Right lobe of liver (tissue), 6 donors: ENCODE results near the gene COL5A1. TPM values are rescaled to one million over a fixed set of nuclear protein-coding genes. Genes with fewer than 3 reads are reported as not detected.
A peak's percentile ranks its signal among the peaks of the same experiment; 100 is the strongest.

ENCODE experiments used
- ATAC-seq, 4 donors: fragments of 200-7000 bp; cut with Tn5 transposase; one replicate each; pipeline ENCODE4 v1.9.1; 2020; ENCODE audit warnings: mild to moderate bottlenecking in 4 of 4, moderate library complexity in 4 of 4
- DNase-seq, 3 donors: peaks; one replicate each; pipeline ENCODE4 v3.0.0-alpha.2; 2020
- H3K27ac ChIP-seq, 3 donors: fragments of 200-600 bp; one replicate each; pipeline ENCODE4 v1.8.0; 2022
- H3K27me3 ChIP-seq, 2 donors: fragments of 200-600 bp; one replicate each; pipeline ENCODE4 v1.8.0; 2022
- H3K36me3 ChIP-seq, 4 donors: fragments of 200-600 bp; sonication (generic) in 1 of 4; one replicate each; pipeline versions ENCODE4 v1.5.1 to v1.8.0; 2017 to 2022; ENCODE audit warnings: control low read depth in 1 of 4
- H3K4me1 ChIP-seq, 4 donors: fragments of 200-600 bp; sonication (generic) in 1 of 4; one replicate each; pipeline versions ENCODE4 v1.5.1 to v1.8.0; 2017 to 2022; ENCODE audit warnings: control low read depth in 1 of 4
- H3K4me3 ChIP-seq, 3 donors: fragments of 200-600 bp; one replicate each; pipeline ENCODE4 v1.8.0; 2022
- H3K9me3 ChIP-seq, 4 donors: fragments of 200-600 bp; sonication (generic) in 1 of 4; one replicate each; pipeline versions ENCODE4 v1.5.1 to v1.8.0; 2017 to 2022; ENCODE audit warnings: control low read depth in 1 of 4
- CTCF ChIP-seq, 4 donors: fragments of 200-600 bp in 3 of 4; fragments of 450-650 bp in 1 of 4; IDR thresholded peaks; one replicate each; pipeline versions ENCODE4 v1.5.1 to v1.8.0; 2016 to 2022; ENCODE audit warnings: antibody characterized with exemption in 4 of 4, mild to moderate bottlenecking in 2 of 4
- POLR2A ChIP-seq: fragments of 450-650 bp; IDR thresholded peaks from one replicate; pipeline ENCODE4 v1.6.1; 2017; ENCODE audit warnings: antibody characterized with exemption, mild to moderate bottlenecking
- WGBS: methylation state at CpG from one replicate; pipeline ENCODE4 v1.1.6; 2018; ENCODE audit warnings: low coverage, low lambda C conversion rate; ENCODE audit not compliant: insufficient coverage; ENCODE audit errors: missing lambda C conversion rate; 5-methylcytosine and 5-hydroxymethylcytosine counted together
- intact Hi-C, 2 donors: fragments of 100-400 bp; cut with DNase I; formaldehyde crosslinking; loops; one replicate each; pipeline versions ENCODE4 v1.11.2 to v1.14.1; 2022
- total RNA-seq, 6 experiments: library from RNA; depleted of rRNA in 2 of 6; stranded (reverse); fragments of >200 nt in 2 of 6; fragmentation: NEBNext Ultra II Directional in 3 of 6; extraction: Animal tissue kit (Norgen Biotek cat#: 25700) in 3 of 6; gene quantifications; one replicate each; pipeline versions ENCODE4 v1.1.0 to v1.2.4, GENCODE V29; 2016 to 2023
- donor health status: DM: no; HTN: yes; CAD: no.
- donor health status: DM: no; HTN: no; CAD: no.
- donor health status: DM: no; HTN: no; CAD: no.
- donor health status: DM: no; HTN: yes; CAD: no.
- donor health status: DM: no; HTN: yes; CAD: no.

Gene COL5A1
- total RNA-seq, 6 experiments from 2014 or later: 1.5 to 17.0 (median 7.7) TPM

DNA sequence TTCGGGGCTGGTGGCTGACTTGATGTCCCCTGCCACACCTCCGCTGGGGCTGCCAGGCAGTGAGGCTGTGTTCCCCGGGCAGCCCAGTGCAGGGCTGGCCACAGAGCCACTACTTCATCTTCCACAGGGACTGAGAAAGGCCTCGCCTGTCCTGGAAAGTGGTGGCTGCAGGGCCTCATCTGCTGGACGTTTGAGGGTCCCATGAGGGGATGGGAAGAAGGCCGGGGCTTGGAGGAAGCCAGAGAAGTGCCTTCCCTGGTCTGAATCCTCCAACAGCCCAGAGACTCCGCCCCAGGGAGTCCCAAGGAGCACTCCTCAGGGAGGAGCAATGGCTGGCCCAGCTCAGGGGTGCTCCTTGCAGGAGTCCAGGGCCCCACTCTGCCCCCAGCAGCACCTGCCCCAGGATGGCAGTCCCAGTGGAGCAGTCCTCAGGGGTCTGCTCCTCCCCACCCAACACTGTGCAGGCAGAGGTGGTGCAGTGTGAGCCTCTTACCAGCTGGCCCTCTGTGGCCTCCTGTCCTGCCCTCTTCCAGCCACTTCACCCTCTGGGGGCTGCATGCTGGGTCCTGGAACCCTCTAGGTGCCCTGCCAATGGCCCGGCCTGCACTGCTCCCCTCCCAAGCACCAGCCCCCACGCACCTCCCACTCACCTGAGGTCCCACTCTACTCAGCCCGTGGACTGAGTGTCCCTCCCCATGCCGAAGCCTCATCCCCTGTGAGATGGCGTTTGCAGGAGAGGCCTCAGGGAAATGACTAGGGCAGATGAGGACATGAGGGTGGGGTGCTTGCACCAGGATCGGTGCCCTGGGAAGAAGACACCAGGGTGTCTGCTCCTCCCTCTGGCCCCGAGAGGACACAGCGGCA is 47.3 kb upstream of the COL5A1 start:
- H3K4me1 ChIP-seq: no peaks in the 10 kb centered on the region
- no peaks in the 10 kb centered on the region for H3K27me3 ChIP-seq

DNA sequence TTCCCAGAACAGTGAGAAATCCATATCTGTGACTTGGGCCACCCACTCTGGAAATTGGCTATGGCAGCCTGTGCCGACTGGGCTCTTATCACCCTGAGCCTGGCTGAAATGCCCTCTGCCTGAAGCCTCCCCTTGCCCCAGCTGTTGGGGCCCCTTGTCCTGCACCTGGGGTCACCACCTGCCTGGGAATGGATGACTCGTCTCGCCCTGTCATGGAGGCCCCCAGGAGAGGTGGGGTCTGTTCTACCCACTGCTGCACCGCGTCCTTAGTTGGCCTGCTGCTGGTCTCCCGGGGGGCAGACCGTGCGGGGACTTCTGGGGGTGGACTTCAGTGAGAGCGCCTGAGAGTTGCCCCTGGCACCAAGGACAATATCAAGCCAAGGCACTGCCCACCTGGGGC is 46.6 kb upstream of the COL5A1 start:
- TF ChIP-seq CTCF (IDR thresholded peaks at IDR 0.05) (no peak), POLR2A (no peak)
- H3K36me3 ChIP-seq: no peaks in the 10 kb centered on the region
- no peak overlapping the region for H3K4me3 ChIP-seq
- no peaks in the 10 kb centered on the region for H3K4me1 ChIP-seq
- intact Hi-C loops: no loop called here
- H3K27ac ChIP-seq: no peak overlapping the region
- ATAC-seq: no peak
- no peaks in the 10 kb centered on the region for H3K27me3 ChIP-seq
- peak in 2 of 3 donors; percentile 28 to 37 for DNase-seq
- no CpG with 5 or more reads among the region's 9 CpGs for WGBS
- H3K9me3 ChIP-seq: no peaks in the 10 kb centered on the region

More for the DNA sequence above, 47.3 kb upstream of the COL5A1 start:
- no peak for TF ChIP-seq CTCF (IDR thresholded peaks at IDR 0.05)
- TF ChIP-seq POLR2A: no peak
- 20% methylated on average over 1 of the region's 15 CpGs for WGBS
- ATAC-seq (no peak), DNase-seq (peak in 1 of 3 donors; percentile 37)
- H3K27ac ChIP-seq: no peak overlapping the region
- intact Hi-C loops: no loop called here
- no peaks in the 10 kb centered on the region for H3K9me3 ChIP-seq
- H3K36me3 ChIP-seq: no peaks in the 10 kb centered on the region
- no peak overlapping the region for H3K4me3 ChIP-seq

- Histone ChIP-seq H3K4me3 (no peak overlapping the region), H3K36me3 (no peaks in the 10 kb centered on the region), H3K4me1 (no peaks in the 10 kb centered on the region), H3K27me3 (no peaks in the 10 kb centered on the region), H3K9me3 (no peaks in the 10 kb centered on the region), H3K27ac (no peak overlapping the region)
- 76% methylated on average over 12 of the region's 25 CpGs for WGBS
- intact Hi-C loops: no loop called here
- DNase-seq (no peak), ATAC-seq (no peak)
- no peak for TF ChIP-seq CTCF (IDR thresholded peaks at IDR 0.05)
- no peak for TF ChIP-seq POLR2A
These were observed 44.3 kb upstream of the COL5A1 start for GRCh38 chr9:134597041-134597913.

GRCh38 chr9:134597957-134598883 is 43.4 kb upstream of the COL5A1 start:
- peak in 1 of 3 donors; percentile 48 for DNase-seq
- Histone ChIP-seq H3K36me3 (no peaks in the 10 kb centered on the region), H3K4me3 (no peak overlapping the region), H3K27me3 (no peaks in the 10 kb centered on the region), H3K9me3 (no peaks in the 10 kb centered on the region), H3K27ac (no peak overlapping the region), H3K4me1 (no peaks in the 10 kb centered on the region)
- TF ChIP-seq POLR2A (no peak), CTCF (IDR thresholded peaks at IDR 0.05) (no peak)
- 46% methylated on average over 15 of the region's 27 CpGs for WGBS
- ATAC-seq: peak in 2 of 4 donors; percentile 11 to 22
- intact Hi-C loops: no loop called here
